Skin epidermis (tissue), 12 donors: ENCODE measurements around the gene WRAP73.

Source experiments
- H3K27ac ChIP-seq, 21 experiments: fragments of 200-600 bp; sonication (generic) in 11 of 21; one replicate each; pipeline ENCODE4 v1.5.0; 2020; ENCODE audit warnings: mild to moderate bottlenecking in 3 of 21, inconsistent platforms in 2 of 21, moderate library complexity in 2 of 21
- H3K4me3 ChIP-seq, 7 experiments: fragments of 200-600 bp; sonication (generic) in 2 of 7; one replicate each; pipeline ENCODE4 v1.5.0; 2020; ENCODE audit warnings: inconsistent platforms in 2 of 7, mild to moderate bottlenecking in 2 of 7, moderate library complexity in 1 of 7

The WRAP73 gene

GRCh38 chr1:3683992-3684391 lies 34.1 kb upstream of the WRAP73 start:
- peak overlapping the region in 1 of 7 experiments; percentile 2 for H3K4me3 ChIP-seq
- H3K27ac ChIP-seq, result no peak overlapping the region

GRCh38 chr1:3683197-3683596 lies 33.3 kb upstream of the WRAP73 start:
- H3K4me3 ChIP-seq, result no peak overlapping the region
- H3K27ac ChIP-seq, result no peak overlapping the region

GRCh38 chr1:3681898-3682806 lies 32.2 kb upstream of the WRAP73 start:
- no peak overlapping the region for H3K27ac ChIP-seq
- no peak overlapping the region for H3K4me3 ChIP-seq

DNA sequence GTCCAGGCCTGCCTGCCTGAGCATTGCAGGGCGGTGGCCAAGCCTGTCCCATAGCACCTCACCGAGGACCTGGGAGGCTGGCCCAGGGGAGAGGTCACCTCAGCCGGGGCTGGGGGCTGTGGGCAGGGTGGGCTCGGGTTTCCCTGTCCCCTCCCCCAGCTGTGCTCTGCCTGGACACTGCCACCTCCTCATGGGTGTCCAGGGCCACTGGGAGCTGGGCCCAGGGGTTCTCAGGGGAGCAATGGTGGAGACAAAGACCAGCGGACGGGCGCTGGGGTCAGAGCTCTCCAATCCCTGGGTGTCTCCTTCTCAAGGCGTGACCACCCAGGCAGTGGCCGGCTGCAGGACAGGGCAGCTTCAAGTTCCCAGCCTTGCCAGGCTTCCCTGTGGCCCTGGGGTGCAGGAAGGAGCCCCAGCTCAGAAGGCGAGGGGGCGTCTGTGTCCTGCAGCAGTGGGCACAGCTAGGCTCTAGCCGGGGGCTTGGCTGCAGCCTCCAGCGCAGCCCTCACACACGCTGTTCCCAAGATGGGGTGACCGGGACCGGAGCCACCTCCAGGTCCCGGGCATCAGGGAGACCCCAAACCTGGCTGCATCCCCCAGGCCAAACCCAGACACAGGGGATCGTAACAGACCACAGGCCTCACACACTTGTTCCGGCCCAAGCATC lies 31.5 kb upstream of the WRAP73 start:
- no peak overlapping the region for H3K27ac ChIP-seq
- no peak overlapping the region for H3K4me3 ChIP-seq

GRCh38 chr1:3680488-3681230 lies 30.8 kb upstream of the WRAP73 start:
- no peak overlapping the region for H3K27ac ChIP-seq
- no peak overlapping the region for H3K4me3 ChIP-seq

GRCh38 chr1:3679799-3680453 lies 30.0 kb upstream of the WRAP73 start:
- Histone ChIP-seq H3K27ac (no peak overlapping the region), H3K4me3 (no peak overlapping the region)

DNA sequence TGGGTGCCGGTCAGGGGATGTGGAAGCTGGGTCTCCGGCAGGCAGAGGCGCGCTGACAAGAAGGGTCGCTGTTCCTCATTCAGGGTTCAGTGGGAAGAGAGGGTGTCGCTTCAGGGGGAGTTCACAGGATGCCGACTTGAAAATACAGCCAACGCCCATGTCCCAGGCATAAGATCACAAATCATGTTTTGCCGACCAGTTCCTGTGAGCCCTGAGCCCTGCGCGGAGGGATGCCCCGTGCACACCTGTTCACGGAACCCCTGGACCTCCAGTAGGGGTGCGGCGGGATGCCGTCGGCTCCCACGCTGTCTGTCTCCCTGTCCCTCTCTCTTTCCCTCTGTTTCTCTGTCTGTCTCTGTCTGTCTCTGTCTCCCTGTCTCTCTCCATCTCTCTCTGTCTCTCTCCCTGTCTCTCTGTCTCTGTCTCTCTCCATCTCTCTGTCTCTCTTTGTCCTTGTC lies 29.2 kb upstream of the WRAP73 start:
- Histone ChIP-seq H3K4me3 (no peak overlapping the region), H3K27ac (no peak overlapping the region)

DNA sequence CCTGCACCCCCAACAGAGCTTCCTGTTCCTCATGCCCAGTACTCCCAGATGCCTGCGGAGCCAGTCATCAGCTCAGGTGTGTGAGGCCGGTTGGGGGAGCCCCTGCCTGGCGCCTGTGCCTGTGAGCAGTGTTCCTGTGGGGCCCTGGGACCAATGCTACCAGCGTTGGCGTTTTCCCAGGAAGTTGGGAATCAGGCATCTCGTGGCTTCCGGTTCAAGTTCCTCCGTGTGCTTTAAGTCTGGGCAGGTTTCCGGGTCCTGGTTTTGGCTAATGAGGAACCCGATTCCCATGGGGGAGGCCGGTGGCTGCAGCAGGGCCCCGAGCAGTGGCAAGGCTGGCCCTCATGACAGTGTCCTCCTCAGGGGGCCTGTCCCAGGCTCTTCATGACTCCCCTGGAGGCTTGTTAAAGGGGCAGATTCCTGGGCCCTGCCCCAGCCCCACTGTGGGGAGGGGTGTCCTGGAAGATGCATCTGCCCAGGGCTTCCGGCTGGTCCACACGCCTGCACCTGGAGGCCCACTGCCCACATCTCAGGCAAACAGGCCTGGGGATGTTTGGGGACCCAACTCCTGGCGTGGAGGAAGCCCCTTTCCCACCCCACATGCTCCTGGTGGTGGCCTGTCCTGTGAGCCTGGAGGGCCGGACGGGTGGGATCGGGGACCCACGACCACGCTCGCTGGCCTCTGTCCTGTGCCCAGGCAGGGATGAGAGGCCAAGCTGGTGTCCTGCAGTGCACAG lies 28.6 kb upstream of the WRAP73 start:
- Histone ChIP-seq H3K27ac (no peak overlapping the region), H3K4me3 (no peak overlapping the region)

DNA sequence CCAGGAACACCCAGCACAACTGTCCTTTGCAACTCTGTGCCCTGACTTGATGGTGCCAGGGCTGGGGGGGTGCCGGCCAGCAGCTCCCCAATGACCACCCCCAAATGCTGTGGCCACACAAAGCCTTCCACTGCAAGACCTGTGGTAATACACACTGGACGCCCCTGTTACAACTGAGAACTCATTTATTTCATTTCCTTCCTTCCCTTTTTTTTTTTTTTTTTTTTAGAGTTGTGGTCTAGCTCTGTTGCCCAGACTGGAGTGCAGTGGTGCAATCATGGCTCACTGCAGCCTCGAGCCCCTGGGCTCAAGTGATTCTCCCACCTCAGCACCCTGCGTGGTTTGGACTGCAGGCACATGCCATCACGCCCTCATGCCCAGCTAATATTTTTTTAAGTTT lies 27.6 kb upstream of the WRAP73 start:
- Histone ChIP-seq H3K4me3 (no peak overlapping the region), H3K27ac (peak overlapping the region in 2 of 21 experiments; percentile 29 to 61)

DNA sequence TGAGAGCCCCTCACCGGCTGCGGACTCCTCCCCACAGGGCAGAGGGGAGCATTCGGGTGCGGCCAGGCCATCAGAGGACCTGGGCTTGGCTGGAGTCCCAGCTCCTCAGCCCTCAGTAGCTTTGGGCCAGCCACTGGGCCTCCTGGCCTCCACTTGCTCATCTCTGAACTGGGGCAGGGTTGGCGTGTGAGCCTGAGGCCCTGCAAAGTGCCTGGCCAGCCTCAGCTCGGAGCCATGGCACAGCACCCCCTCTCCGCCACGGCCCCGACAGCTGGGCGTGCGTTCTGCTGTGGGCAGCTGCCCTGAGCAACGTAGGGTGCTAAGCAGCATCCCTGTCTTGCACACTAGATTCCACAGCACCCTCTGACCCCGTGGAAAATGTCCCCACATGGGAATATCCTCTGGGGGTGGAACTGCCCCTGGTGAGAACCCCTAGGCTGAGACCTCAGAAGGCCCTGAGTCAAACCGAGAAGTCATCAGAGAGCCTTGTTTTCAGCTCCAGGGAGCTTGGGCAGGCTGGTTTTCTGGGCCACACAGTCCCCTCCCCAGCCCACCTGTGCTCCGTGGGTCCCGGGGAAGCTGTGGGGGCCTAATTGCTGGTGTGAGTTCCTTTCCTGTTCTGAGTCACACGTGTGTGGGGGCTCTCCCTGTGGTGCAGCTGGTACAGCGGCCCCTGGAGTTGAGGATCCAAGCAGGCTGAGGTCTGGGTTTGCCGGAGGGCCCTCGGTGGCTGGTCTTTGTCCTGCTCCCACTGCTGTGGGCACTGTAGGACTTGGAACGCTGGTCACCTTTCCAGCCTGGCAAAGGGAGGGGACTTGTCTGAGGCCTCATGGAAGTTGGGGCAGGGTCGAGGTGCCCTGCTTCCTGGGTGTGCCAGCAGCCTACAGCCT lies 26.9 kb upstream of the WRAP73 start:
- H3K27ac ChIP-seq, result peak overlapping the region in 3 of 21 experiments; percentile 7 to 61 (median 29)
- no peak overlapping the region for H3K4me3 ChIP-seq

DNA sequence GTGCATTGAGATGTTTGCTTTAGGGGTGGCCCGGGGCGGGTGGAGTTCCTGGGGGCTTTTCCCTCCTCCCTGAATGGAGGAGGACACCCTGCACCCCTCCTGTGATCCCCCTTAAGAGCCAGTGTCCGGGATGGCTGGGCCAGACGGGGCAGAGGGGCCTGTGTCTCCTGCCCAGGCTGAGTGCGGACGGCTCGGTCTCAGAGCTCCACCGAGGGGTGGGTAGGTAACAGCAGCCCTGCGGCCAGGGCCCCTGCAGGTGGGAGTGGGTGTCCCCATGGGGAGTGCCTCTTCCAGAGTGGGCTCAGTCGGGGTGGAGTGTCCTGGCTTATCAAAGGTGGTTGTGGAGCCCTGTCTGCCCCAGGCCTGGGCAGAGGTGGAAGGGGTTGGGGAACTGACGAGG lies 25.5 kb upstream of the WRAP73 start:
- H3K27ac ChIP-seq, result no peak overlapping the region

DNA sequence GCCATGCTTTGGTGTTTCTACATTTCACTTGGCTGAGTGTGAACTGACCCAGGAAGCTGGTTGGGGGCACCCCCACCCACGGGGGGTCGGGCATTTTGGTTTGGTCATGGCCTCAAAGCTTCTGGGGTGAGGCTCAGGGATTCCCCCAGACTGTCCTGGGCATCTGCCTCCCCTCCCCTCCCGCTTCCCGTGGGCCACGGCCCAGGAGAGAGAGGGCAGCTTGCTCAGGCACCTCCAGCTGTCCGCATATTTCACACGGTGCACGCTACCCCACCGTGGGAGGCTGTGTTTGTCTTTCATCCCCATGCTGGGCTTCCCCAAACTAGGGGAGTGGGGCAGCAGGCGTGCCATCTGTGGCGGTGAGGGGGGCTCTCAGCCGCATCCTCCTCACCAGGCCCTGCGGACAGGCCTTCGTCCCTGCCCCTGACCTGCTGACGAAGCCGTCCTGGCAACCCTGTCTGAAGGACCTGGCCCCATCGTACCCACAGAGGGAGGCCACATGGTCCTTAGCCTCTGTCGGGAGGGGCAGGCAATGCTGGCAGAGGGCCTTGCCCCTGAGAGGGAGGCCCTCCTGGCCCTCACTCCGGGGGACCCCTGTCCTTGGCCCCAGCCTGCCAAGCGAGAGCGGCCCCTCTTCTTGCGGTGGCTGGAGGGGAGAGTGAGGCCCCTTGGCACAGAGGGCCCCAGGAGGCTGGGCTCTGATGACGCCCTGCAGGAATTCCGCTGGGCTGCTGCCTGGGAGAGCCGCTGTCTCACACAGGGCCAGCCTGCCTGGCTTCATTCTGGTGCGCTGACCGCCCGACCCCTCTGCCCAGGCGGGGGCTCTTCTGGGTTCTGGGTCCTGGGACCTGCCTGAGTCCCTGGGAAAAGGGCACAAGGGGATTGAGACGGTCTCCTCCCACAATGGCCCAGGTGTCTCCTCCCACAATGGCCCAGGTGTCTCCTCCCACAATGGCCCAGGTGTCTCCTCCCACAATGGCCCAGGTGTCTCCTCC lies 24.5 kb upstream of the WRAP73 start:
- no peak overlapping the region for H3K4me3 ChIP-seq
- H3K27ac ChIP-seq, result no peak overlapping the region

More for the DNA sequence above, 25.5 kb upstream of the WRAP73 start:
- H3K4me3 ChIP-seq, result no peak overlapping the region

GRCh38 chr1:3673381-3674099 lies 23.6 kb upstream of the WRAP73 start:
- H3K27ac ChIP-seq, result no peak overlapping the region
- no peak overlapping the region for H3K4me3 ChIP-seq

GRCh38 chr1:3672971-3673361 lies 23.1 kb upstream of the WRAP73 start:
- Histone ChIP-seq H3K27ac (no peak overlapping the region), H3K4me3 (no peak overlapping the region)

DNA sequence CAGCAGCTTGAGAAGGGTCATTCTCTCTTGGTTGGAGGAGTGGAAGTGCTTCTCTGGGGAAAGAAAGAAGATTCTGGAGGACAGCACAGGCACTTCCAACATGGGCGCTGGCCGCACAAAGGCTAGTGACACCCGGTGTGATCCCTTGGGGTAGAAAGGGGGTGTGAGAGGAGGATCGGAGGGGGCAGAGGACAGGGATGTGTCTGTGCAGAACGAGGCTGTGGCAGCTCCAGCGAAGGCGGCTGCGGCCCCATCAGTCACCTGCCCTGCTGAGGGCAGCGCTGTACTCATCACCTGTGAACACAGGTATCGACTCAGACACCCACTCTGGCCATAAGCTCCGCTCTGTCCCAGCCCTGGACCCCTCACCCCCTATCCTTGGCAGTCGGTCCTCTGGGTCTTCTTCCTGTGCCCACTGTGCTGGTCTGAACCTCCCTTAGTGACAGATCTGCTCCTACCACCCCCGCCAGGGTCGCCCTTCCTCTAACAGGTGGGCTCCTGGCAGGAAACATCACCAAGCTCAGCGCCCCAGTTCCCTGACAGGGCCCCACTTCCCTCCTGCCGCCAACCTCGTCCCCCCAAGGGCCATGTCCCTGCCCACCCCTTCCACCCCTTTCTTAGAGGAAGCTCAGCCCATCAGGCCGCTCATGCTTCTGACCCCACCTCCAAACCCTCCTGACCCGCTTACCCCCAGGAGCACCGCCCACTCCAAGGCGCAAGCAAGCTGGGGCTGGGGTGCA lies 22.5 kb upstream of the WRAP73 start:
- H3K27ac ChIP-seq, result no peak overlapping the region
- H3K4me3 ChIP-seq, result no peak overlapping the region
